Measurements from ENCODE around the gene EPN2.
"Not testable (repeated sequence)": the region's sequence is repeated elsewhere in the genome, so short reads cannot be mapped to it uniquely, and the experiment has no call there.

DNA sequence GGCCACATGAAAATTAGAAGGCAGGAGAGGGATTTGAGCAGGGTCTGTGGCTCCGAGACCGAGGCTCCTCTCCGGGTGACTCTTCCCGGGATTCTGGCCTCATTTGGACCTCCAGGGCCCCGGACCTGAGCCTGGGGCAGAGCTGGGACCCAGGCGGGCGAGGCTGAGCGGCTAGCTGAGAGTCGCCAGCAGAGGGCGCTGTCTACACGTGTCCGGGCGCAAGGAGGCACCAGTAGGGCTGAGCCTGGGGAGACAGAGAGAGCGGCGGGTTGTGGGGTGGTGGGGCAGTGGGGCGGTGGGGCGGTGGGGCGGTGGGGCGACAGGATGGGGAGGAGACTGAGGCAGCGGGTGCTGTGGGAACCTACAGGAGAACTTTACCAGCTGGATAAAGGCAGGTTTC is 34.7 kb upstream of the EPN2 start:
- TF ChIP-seq, protein P1, sequence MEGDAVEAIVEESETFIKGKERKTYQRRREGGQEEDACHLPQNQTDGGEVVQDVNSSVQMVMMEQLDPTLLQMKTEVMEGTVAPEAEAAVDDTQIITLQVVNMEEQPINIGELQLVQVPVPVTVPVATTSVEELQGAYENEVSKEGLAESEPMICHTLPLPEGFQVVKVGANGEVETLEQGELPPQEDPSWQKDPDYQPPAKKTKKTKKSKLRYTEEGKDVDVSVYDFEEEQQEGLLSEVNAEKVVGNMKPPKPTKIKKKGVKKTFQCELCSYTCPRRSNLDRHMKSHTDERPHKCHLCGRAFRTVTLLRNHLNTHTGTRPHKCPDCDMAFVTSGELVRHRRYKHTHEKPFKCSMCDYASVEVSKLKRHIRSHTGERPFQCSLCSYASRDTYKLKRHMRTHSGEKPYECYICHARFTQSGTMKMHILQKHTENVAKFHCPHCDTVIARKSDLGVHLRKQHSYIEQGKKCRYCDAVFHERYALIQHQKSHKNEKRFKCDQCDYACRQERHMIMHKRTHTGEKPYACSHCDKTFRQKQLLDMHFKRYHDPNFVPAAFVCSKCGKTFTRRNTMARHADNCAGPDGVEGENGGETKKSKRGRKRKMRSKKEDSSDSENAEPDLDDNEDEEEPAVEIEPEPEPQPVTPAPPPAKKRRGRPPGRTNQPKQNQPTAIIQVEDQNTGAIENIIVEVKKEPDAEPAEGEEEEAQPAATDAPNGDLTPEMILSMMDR (IDR thresholded peaks at IDR 0.05 in 4 of 5, conservative IDR thresholded peaks at IDR 0.05 in 1 of 5), result not testable (repeated sequence)
- not testable (repeated sequence) for TF ChIP-seq POLR2A (IDR thresholded peaks at IDR 0.05)
